ENCODE data around the gene SPOCD1. TPM values are rescaled to one million over a fixed set of nuclear protein-coding genes. Genes with fewer than 3 reads are reported as not detected.

Gene SPOCD1
- total RNA-seq, 1 experiment from 2014 or later: 0.66 TPM

DNA sequence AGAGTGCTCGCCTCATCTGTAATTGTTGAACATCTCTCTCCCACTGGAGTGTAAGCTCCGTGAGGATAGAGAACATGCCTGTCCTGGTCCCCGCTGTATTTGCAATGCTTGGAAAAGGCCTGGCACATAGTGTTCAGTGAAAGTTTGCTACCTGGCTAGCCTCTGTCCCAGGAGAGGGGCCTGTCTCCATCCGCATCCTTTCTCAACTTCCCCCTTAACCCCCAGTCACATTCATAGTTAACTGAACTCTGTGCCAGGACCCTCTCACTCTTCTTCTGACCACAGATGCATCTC, 15.2 kb downstream of the SPOCD1 start:
- ChIA-PET POLR2A (no interaction called here), CTCF (interaction anchor here (1.2 kb wide), 1 partner anchor 11 kb away, joined by 4 read pairs; no protein-coding TSS in a partner anchor)
- intact Hi-C loops (cut with micrococcal nuclease; ENCODE audit: unreplicated experiment): no loop called here
- Mint-ChIP-seq H3K4me1 (ENCODE audit: low read depth, unreplicated experiment) (peaks cover 6% of the 10 kb centered on the region), H3K4me3 (ENCODE audit: unreplicated experiment) (no peak overlapping the region), H3K9me3 (ENCODE audit: unreplicated experiment) (no peaks in the 10 kb centered on the region), H3K36me3 (ENCODE audit: insufficient read depth, unreplicated experiment) (no peaks in the 10 kb centered on the region), H3K27me3 (ENCODE audit: insufficient read depth, unreplicated experiment) (no peaks in the 10 kb centered on the region), H3K27ac (ENCODE audit: unreplicated experiment) (no peak overlapping the region)
- no TSS peak for BruUV-seq (replicated peaks)
- DNase-seq: no peak
- H3K27me3 ChIP-seq (replicated peaks; ENCODE audit: control insufficient read depth, insufficient read depth, low read length): no peaks in the 10 kb centered on the region
- TF ChIP-seq CTCF (IDR thresholded peaks at IDR 0.05; ENCODE audit: insufficient read depth in 1 of 2, low read depth in 1 of 2, low read length in 1 of 2, severe bottlenecking in 1 of 2, unreplicated experiment in 1 of 2): no peak
- no peaks in the 10 kb centered on the region for H3K36me3 ChIP-seq (ENCODE audit: control insufficient read depth, insufficient read depth, low read length)
- no peak overlapping the region for H3K4me3 ChIP-seq (ENCODE audit: low read depth, low read length)
- H3K9me3 ChIP-seq: no peaks in the 10 kb centered on the region
- H3K4me1 ChIP-seq: no peaks in the 10 kb centered on the region

DNA sequence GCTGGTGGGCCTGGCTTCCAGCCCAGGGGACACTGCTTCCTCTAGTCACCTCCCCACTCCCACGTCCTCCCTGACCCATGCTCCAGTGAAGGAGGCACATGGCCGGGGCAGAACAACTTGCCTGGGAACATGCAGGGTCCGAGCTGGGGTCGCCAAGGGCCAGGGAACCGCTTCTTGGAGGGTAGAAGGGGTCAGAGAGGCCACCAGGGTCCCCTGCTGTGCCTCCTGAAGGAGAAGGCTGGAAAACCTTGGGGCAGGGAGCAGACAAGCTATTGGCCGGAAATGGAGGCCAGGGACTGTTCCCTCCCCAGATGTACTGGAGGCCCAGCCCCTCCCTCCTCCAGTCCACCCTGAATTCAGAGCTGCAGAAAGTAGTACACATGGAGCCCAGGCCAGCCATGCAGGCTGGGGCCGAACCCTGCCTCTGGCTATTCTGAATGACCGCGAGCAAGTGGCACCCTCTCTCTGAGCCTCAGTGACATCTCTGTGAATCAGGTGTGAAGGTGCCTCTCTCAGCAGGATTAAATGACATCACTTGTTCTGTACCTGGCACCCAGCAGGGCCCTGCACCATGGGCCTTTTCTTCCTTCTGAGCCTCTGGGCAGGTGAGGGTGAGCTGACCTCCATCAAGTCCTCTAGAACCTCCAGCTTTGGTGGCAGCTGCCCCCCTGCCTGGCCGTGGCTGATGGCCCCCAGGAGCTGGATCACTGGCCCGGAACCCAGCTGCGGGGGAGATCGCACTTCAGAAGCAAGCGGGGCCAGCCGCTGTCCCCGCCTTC, 15.7 kb downstream of the SPOCD1 start:
- ChIA-PET CTCF (interaction anchor here (1.2 to 3.0 kb wide), 2 partner anchors 11 kb away, joined by 4 to 18 read pairs; no protein-coding TSS in a partner anchor), POLR2A (no interaction called here)
- H3K27me3 Mint-ChIP-seq (ENCODE audit: insufficient read depth, unreplicated experiment): no peaks in the 10 kb centered on the region
- no peak overlapping the region for H3K4me3 Mint-ChIP-seq (ENCODE audit: unreplicated experiment)
- H3K27ac Mint-ChIP-seq (ENCODE audit: unreplicated experiment): no peak overlapping the region
- H3K9me3 ChIP-seq: no peaks in the 10 kb centered on the region
- peaks cover 6% of the 10 kb centered on the region for H3K4me1 Mint-ChIP-seq (ENCODE audit: low read depth, unreplicated experiment)
- no TSS peak for BruUV-seq (replicated peaks)
- DNase-seq: no peak
- H3K36me3 Mint-ChIP-seq (ENCODE audit: insufficient read depth, unreplicated experiment): no peaks in the 10 kb centered on the region
- intact Hi-C loops (cut with micrococcal nuclease; ENCODE audit: unreplicated experiment): no loop called here
- no peaks in the 10 kb centered on the region for H3K36me3 ChIP-seq (ENCODE audit: control insufficient read depth, insufficient read depth, low read length)
- no peaks in the 10 kb centered on the region for H3K4me1 ChIP-seq
- no peaks in the 10 kb centered on the region for H3K9me3 Mint-ChIP-seq (ENCODE audit: unreplicated experiment)
- TF ChIP-seq CTCF (IDR thresholded peaks at IDR 0.05; ENCODE audit: insufficient read depth in 1 of 2, low read depth in 1 of 2, low read length in 1 of 2, severe bottlenecking in 1 of 2, unreplicated experiment in 1 of 2): no peak
- H3K27me3 ChIP-seq (replicated peaks; ENCODE audit: control insufficient read depth, insufficient read depth, low read length): no peaks in the 10 kb centered on the region
- H3K4me3 ChIP-seq (ENCODE audit: low read depth, low read length): no peak overlapping the region

DNA sequence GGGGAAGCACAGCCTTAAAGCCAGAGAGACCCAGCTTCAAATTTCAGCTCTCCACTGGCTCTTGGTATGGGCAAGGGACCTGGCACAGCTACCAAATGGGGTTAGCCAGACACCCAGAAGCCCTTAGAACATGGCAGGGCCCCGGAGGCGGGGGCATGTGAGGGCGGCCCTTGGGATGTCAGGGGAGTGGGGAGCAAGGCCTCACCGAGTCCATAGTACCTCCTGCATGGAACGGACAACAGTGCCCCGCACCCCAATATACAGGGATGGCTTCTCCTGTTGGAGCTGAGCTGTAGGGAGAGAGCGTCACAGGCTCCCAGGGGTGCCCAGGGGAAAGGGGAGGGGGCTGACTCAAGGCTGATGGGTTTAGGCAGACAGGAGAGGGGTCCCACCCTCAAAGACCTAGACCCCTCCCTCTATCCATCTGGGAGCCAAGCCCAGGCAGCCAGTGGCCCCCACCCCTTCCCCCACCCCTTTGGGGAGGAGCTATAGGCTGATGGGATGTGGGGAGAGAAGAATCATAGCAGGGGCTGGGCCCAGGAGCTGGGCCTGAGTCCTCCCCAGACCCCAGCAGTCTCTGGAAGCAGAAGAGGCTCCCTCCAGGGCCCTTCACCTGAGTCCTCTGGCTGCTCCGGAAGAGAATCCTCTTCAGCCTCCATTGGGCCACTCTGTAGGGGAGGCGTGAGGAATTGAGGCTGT, 16.5 kb downstream of the SPOCD1 start:
- intact Hi-C loops (cut with micrococcal nuclease; ENCODE audit: unreplicated experiment): no loop called here
- TF ChIP-seq CTCF (IDR thresholded peaks at IDR 0.05; ENCODE audit: insufficient read depth in 1 of 2, low read depth in 1 of 2, low read length in 1 of 2, severe bottlenecking in 1 of 2, unreplicated experiment in 1 of 2): no peak
- peaks cover 2% of the 10 kb centered on the region for H3K4me1 Mint-ChIP-seq (ENCODE audit: low read depth, unreplicated experiment)
- no peaks in the 10 kb centered on the region for H3K9me3 ChIP-seq
- H3K36me3 Mint-ChIP-seq (ENCODE audit: insufficient read depth, unreplicated experiment): no peaks in the 10 kb centered on the region
- H3K4me3 Mint-ChIP-seq (ENCODE audit: unreplicated experiment): no peak overlapping the region
- ChIA-PET CTCF (interaction anchor here (3.0 kb wide), 1 partner anchor 10 kb away, joined by 18 read pairs; no protein-coding TSS in a partner anchor), POLR2A (no interaction called here)
- BruUV-seq (replicated peaks): no TSS peak
- H3K9me3 Mint-ChIP-seq (ENCODE audit: unreplicated experiment): no peaks in the 10 kb centered on the region
- no peak overlapping the region for H3K27ac Mint-ChIP-seq (ENCODE audit: unreplicated experiment)
- no peaks in the 10 kb centered on the region for H3K27me3 Mint-ChIP-seq (ENCODE audit: insufficient read depth, unreplicated experiment)
- no peaks in the 10 kb centered on the region for H3K4me1 ChIP-seq
- DNase-seq: no peak
- H3K4me3 ChIP-seq (ENCODE audit: low read depth, low read length): no peak overlapping the region
- H3K27me3 ChIP-seq (replicated peaks; ENCODE audit: control insufficient read depth, insufficient read depth, low read length): no peaks in the 10 kb centered on the region
- no peaks in the 10 kb centered on the region for H3K36me3 ChIP-seq (ENCODE audit: control insufficient read depth, insufficient read depth, low read length)
